Glutamatergic neuron (in vitro differentiated cells): Measurements from ENCODE around the gene OR52B2. TPM values are rescaled to one million over a fixed set of nuclear protein-coding genes. Genes with fewer than 3 reads are reported as not detected.

Source experiments
- DNase-seq: peaks from one replicate; pipeline ENCODE4 v3.0.0; 2022
- H3K27ac Mint-ChIP-seq: one replicate; pipeline ENCODE4 v1.8.0; 2020; ENCODE audit warnings: mild to moderate bottlenecking, mixed read lengths, inconsistent platforms; ENCODE audit not compliant: unreplicated experiment
- H3K27me3 Mint-ChIP-seq: one replicate; pipeline ENCODE4 v1.8.0; 2020; ENCODE audit warnings: mild to moderate bottlenecking, moderate library complexity, mixed read lengths, inconsistent platforms; ENCODE audit not compliant: unreplicated experiment
- H3K36me3 Mint-ChIP-seq: one replicate; pipeline ENCODE4 v1.8.0; 2020; ENCODE audit warnings: mild to moderate bottlenecking, mixed read lengths, inconsistent platforms; ENCODE audit not compliant: unreplicated experiment
- H3K4me1 Mint-ChIP-seq: one replicate; pipeline ENCODE4 v1.8.0; 2020; ENCODE audit warnings: mild to moderate bottlenecking, low read depth, mixed read lengths, inconsistent platforms; ENCODE audit not compliant: unreplicated experiment
- H3K4me3 Mint-ChIP-seq: one replicate; pipeline ENCODE4 v1.8.0; 2020; ENCODE audit warnings: mild to moderate bottlenecking, mixed read lengths, inconsistent platforms; ENCODE audit not compliant: unreplicated experiment
- H3K9me3 Mint-ChIP-seq: one replicate; pipeline ENCODE4 v1.8.0; 2020; ENCODE audit warnings: mild to moderate bottlenecking, moderate library complexity, mixed read lengths, inconsistent platforms; ENCODE audit not compliant: unreplicated experiment
- total RNA-seq: library from RNA; stranded (reverse); fragmentation: NEBNext Ultra II Directional; extraction: Animal tissue kit (Norgen Biotek cat#: 25700); gene quantifications from one replicate; pipeline ENCODE4 v1.2.1, GENCODE V29; 2021; ENCODE audit not compliant: unreplicated experiment
- TF ChIP-seq, protein P1 (sequence below): fragments of 200-600 bp; sonication (generic); IDR thresholded peaks from one replicate; pipeline ENCODE4 v1.5.0; 2021; ENCODE audit not compliant: partially characterized antibody, unreplicated experiment

OR52B2 gene
- total RNA-seq, 1 donor from 2014 or later = not detected

- peaks cover 2% of the 10 kb centered on the region for H3K27me3 Mint-ChIP-seq
- DNase-seq = no peak
- no peaks in the 10 kb centered on the region for H3K4me1 Mint-ChIP-seq
- H3K4me3 Mint-ChIP-seq = no peak overlapping the region
- H3K27ac Mint-ChIP-seq = no peak overlapping the region
- no peaks in the 10 kb centered on the region for H3K9me3 Mint-ChIP-seq
- no peaks in the 10 kb centered on the region for H3K36me3 Mint-ChIP-seq
- TF ChIP-seq, protein P1, sequence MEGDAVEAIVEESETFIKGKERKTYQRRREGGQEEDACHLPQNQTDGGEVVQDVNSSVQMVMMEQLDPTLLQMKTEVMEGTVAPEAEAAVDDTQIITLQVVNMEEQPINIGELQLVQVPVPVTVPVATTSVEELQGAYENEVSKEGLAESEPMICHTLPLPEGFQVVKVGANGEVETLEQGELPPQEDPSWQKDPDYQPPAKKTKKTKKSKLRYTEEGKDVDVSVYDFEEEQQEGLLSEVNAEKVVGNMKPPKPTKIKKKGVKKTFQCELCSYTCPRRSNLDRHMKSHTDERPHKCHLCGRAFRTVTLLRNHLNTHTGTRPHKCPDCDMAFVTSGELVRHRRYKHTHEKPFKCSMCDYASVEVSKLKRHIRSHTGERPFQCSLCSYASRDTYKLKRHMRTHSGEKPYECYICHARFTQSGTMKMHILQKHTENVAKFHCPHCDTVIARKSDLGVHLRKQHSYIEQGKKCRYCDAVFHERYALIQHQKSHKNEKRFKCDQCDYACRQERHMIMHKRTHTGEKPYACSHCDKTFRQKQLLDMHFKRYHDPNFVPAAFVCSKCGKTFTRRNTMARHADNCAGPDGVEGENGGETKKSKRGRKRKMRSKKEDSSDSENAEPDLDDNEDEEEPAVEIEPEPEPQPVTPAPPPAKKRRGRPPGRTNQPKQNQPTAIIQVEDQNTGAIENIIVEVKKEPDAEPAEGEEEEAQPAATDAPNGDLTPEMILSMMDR = no peak
Observed at GRCh38 chr11:6124245-6124644, 45.9 kb downstream of the OR52B2 start.

Other genes starting within 250 kb of the OR52B2 start
- not detected for gene OR56A3, start 228.1 kb downstream of the OR52B2 start, total RNA-seq
- not detected for gene OR56A5, start 201.8 kb downstream of the OR52B2 start, total RNA-seq
- not detected for gene OR52L1, start 183.3 kb downstream of the OR52B2 start, total RNA-seq
- 0.34 TPM for gene OR56A4, start 163.4 kb downstream of the OR52B2 start, total RNA-seq
- gene OR56A1, start 139.6 kb downstream of the OR52B2 start, total RNA-seq = 0.15 TPM
- not detected for gene OR56B4, start 62.6 kb downstream of the OR52B2 start, total RNA-seq
- not detected for gene OR52W1, start 28.9 kb upstream of the OR52B2 start, total RNA-seq
- gene C11orf42, start 35.2 kb upstream of the OR52B2 start, total RNA-seq = not detected
- gene FHIP1B, start 64.3 kb upstream of the OR52B2 start, total RNA-seq = 25.3 TPM
- not detected for gene CNGA4, start 68.8 kb upstream of the OR52B2 start, total RNA-seq
- 0.96 TPM for gene CCKBR, start 89.5 kb upstream of the OR52B2 start, total RNA-seq
- gene CAVIN3, start 150.2 kb upstream of the OR52B2 start, total RNA-seq = 5.9 TPM
- 38.5 TPM for gene SMPD1, start 220.1 kb upstream of the OR52B2 start, total RNA-seq
- gene APBB1, start 248.8 kb upstream of the OR52B2 start, total RNA-seq = 142 TPM